Metanephros (tissue), 1 donor: Measurements from ENCODE around the gene RPL41. TPM values are rescaled to one million over a fixed set of nuclear protein-coding genes. Genes with fewer than 3 reads are reported as not detected.

Source experiments
- total RNA-seq: library from RNA; depleted of rRNA; stranded (reverse); fragments of >200 nt; gene quantifications from one replicate; pipeline ENCODE4 v1.2.3, GENCODE V29; 2014

RPL41 gene
- total RNA-seq, result 1,889 TPM

GRCh38 chr12:56116267-56117081 lies at the start of gene RPL41:
Gene RPL41 (plus strand): TSS chr12:56116633.

GRCh38 chr12:56079723-56080555 lies 36.5 kb upstream of the RPL41 start, which contains the start of gene ERBB3:
Gene ERBB3 (plus strand): TSS chr12:56080165. CDS start chr12:56080301, 136 bp downstream.

GRCh38 chr12:56104109-56104814 lies 12.2 kb upstream of the RPL41 start, which contains the start of gene PA2G4:
Gene PA2G4 (plus strand): TSS chr12:56104559. CDS start chr12:56104738, 179 bp downstream.

GRCh38 chr12:56117778-56118687 lies 1.6 kb downstream of the RPL41 start, which contains the start of gene ZC3H10:
Gene ZC3H10 (plus strand): TSS chr12:56118266. CDS start chr12:56120563, 2,297 bp downstream.

GRCh38 chr12:56127888-56128669 lies 11.6 kb downstream of the RPL41 start, which contains the start of gene ESYT1:
Gene ESYT1 (plus strand): TSS chr12:56128267. CDS start chr12:56128320, 53 bp downstream.

GRCh38 chr12:56152132-56152755 lies 35.8 kb downstream of the RPL41 start, which contains the start of gene MYL6B:
Gene MYL6B (plus strand): TSS chr12:56152587. CDS start chr12:56153919, 1,332 bp downstream.

GRCh38 chr12:56158029-56158925 lies 41.8 kb downstream of the RPL41 start, which contains the start of gene MYL6:
Gene MYL6 (plus strand): TSS chr12:56158359. CDS start chr12:56158402, 43 bp downstream.

Other genes with a start within 250 kb of the RPL41 start
- 22.0 TPM for gene PYM1, start 188.7 kb upstream of the RPL41 start, total RNA-seq
- gene DGKA, start 185.5 kb upstream of the RPL41 start, total RNA-seq, result 20.2 TPM
- 3.2 TPM for gene PMEL, start 150.6 kb upstream of the RPL41 start, total RNA-seq
- 37.2 TPM for gene CDK2, start 149.8 kb upstream of the RPL41 start, total RNA-seq
- 86.6 TPM for gene RAB5B, start 142.6 kb upstream of the RPL41 start, total RNA-seq
- 30.5 TPM for gene SUOX, start 119.4 kb upstream of the RPL41 start, total RNA-seq
- gene IKZF4, start 95.6 kb upstream of the RPL41 start, total RNA-seq, result 6.0 TPM
- gene RPS26, start 74.7 kb upstream of the RPL41 start, total RNA-seq, result 280 TPM
- 123 TPM for gene ERBB3, start 36.5 kb upstream of the RPL41 start, total RNA-seq
- gene PA2G4, start 12.1 kb upstream of the RPL41 start, total RNA-seq, result 78.5 TPM
- gene ZC3H10, start 1.6 kb downstream of the RPL41 start, total RNA-seq, result 4.9 TPM
- 105 TPM for gene ESYT1, start 11.6 kb downstream of the RPL41 start, total RNA-seq
- 79.0 TPM for gene MYL6B, start 36.0 kb downstream of the RPL41 start, total RNA-seq
- gene MYL6, start 41.7 kb downstream of the RPL41 start, total RNA-seq, result 1,413 TPM
- 119 TPM for gene SMARCC2, start 72.8 kb downstream of the RPL41 start, total RNA-seq
- gene RNF41, start 105.3 kb downstream of the RPL41 start, total RNA-seq, result 40.6 TPM
- gene NABP2, start 107.7 kb downstream of the RPL41 start, total RNA-seq, result 22.0 TPM
- 34.9 TPM for gene SLC39A5, start 113.4 kb downstream of the RPL41 start, total RNA-seq
- 25.7 TPM for gene ANKRD52, start 141.8 kb downstream of the RPL41 start, total RNA-seq
- gene COQ10A, start 150.3 kb downstream of the RPL41 start, total RNA-seq, result 15.4 TPM
- 150 TPM for gene CS, start 183.7 kb downstream of the RPL41 start, total RNA-seq
- gene CNPY2, start 199.4 kb downstream of the RPL41 start, total RNA-seq, result 56.6 TPM
- gene PAN2, start 217.4 kb downstream of the RPL41 start, total RNA-seq, result 73.3 TPM
- gene IL23A, start 222.3 kb downstream of the RPL41 start, total RNA-seq, result not detected
- 133 TPM for gene STAT2, start 243.5 kb downstream of the RPL41 start, total RNA-seq
- not detected for gene APOF, start 246.2 kb downstream of the RPL41 start, total RNA-seq